Stimulated activated CD4-positive, alpha-beta T cell treated with anti-CD3 and anti-CD28 coated beads, TNF-alpha, amount 100 ng/mL, for 4 hours (primary cell): ENCODE data around the gene ZNF624.
"Not testable (repeated sequence)": the region's sequence is repeated elsewhere in the genome, so short reads cannot be mapped to it uniquely, and the experiment has no call there.

Source experiments
- DNase-seq, 3 experiments: peaks; one replicate each; pipeline ENCODE4 v3.0.0-alpha.2; 2020; ENCODE audit warnings: low read depth in 3 of 3

ZNF624 gene

GRCh38 chr17:16653367-16654041 is at the start of gene ZNF624:
Gene ZNF624 (minus strand): TSS chr17:16653850.
- DNase-seq, result peak; percentile 72 to 83 (median 76)

DNA sequence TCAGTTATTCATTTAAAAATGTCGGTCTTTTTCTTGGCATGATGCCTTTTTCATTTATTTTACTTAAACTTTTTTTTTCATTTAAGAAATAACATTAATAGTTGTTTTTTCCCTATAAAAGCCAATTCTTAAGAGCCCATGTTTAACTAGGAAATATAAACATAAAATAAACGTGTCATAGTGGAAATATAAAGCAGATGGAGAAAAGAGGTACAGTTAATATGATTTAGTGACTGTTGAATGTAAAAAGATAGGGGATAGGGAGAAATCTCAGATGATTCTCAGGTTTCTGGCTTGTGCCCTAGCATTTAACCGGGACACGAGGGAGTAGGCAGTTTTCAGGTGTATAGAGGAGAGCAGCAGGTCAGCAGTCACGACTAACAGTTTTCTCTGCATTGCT is 44.0 kb upstream of the ZNF624 start:
- DNase-seq, result not testable (repeated sequence)

DNA sequence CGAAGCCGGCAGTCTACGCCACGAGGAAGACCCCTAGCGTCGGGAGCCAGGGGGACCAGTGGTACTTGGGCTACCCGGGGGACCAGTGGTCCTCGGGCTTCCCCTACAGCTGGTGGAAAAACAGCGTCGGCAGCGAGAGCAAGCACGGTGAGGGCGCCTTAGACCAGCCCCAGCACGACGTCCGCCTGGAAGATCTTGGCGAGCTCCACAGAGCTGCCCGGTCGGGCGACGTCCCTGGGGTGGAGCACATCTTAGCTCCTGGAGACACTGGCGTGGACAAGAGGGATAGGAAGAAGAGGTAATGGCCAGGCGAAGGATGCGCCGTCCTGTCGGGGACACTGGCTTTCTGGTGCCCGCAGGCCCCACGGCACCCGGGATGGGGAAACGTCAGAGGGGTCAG is 36.8 kb upstream of the ZNF624 start:
- DNase-seq, result not testable (repeated sequence)

DNA sequence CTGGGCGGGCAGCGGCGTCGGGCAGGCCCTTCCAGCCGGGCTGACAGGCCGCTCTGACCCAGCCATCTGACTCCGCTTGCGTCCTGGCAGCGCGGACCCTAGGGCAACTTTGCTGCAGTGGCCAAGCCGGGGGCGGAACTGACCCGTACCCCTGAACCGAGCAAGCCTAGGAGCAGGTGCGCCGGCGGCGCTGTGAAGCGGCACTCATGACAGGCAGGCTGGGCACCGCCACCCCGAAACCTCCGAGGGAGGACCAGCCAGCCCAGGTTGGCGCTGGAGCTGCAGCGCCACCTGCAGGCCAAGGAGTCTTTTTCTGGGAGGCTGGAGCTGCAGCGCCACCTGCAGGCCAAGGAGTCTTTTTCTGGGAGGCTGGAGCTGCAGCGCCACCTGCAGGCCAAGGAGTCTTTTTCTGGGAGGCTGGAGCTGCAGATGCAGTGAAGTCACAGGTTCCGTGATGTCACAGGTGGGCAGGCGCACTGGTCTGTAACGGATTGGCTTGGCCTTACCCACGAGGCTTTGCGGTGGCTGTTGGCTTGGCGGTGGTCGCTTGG is 36.2 kb upstream of the ZNF624 start, which contains the start of gene CCDC144A:
Gene CCDC144A (plus strand): TSS at position 511 of the 551 bp plus-strand sequence. CDS start 160 bp downstream, outside the sequence.
- peak in 2 of 3 experiments; percentile 32 to 52 for DNase-seq

GRCh38 chr17:16687151-16687550 is 33.5 kb upstream of the ZNF624 start:
- DNase-seq, result not testable (repeated sequence)

DNA sequence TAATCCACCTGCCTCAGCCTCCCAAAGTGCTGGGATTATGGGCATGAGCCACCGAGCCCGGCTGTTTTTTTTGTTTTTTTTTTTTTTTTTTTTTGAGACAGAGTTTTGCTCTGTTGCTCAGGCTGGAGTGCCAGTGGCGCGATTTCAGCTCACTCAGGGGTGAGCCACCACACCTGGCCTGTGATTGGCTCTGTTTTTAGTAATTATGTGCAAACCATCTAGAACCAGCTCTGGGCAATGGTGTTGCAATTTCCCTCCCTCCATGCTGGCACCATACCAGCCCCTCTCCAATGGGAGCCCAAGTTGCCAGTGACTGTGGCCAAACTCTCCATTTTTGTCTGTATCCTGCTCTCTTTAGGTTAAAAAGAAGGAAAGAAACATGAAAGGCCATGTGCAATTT is 32.4 kb upstream of the ZNF624 start:
- not testable (repeated sequence) for DNase-seq

DNA sequence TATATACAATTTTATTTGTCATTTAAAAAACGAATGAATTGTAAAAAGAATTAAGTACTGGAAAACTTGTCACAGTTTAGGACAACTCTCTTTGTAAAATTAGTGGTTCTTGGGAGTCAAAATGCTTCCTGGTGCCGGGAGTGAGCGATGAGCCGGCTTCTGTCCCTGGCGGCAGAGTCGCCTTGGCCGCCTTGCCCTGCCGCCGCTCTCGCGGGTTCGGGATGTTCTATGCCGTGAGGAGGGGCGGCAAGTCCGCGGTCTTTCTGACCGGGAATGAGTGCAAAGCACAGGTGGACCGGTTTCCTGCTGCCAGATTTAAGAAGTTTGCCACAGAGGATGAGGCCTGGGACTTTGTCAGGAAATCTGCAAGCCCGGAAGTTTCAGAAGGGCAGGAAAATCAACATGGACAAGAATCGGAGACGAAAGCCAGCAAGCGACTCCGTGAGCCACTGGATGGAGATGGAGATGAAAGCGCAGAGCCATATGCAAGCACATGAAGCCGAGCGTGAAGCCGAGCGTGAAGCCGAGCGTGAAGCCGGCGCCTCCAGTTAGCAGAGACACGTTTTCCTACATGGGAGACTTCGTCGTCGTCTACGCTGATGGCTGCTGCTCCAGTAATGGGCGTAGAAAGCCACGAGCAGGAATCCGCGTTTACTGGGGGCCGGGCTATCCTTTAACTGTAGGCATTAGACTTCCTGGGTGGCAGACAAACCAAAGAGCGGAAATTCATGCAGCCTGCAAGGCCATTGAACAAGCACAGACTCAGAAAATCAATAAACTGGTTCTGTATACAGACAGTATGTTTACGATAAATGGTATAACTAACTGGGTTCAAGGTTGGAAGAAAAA is 29.9 kb upstream of the ZNF624 start:
- not testable (repeated sequence) for DNase-seq

- no peak for DNase-seq
These were observed 23.1 kb upstream of the ZNF624 start for GRCh38 chr17:16676676-16677268.

GRCh38 chr17:16666907-16667636 is 13.4 kb upstream of the ZNF624 start:
- not testable (repeated sequence) for DNase-seq

GRCh38 chr17:16666553-16666906 is 12.9 kb upstream of the ZNF624 start:
- DNase-seq, result not testable (repeated sequence)

DNA sequence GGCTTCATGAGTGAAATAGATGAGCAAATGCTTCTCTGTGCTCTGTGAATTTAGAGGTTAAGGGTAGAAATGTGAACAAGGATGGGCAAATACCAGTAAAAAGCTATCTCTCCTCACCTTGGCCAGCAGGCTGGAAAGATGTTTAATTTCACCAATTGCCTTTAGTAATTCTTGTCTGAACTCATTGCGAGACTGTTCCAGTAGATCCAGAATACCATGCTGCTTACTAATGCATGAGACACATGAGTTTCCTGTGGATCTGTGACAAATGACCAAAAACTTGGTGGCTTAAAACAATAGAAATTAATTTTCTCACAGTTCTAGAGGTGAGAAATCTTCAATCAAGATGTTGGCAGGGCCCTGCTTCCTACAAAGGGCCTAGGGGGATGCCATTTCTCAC is 9.3 kb upstream of the ZNF624 start:
- no peak for DNase-seq

DNA sequence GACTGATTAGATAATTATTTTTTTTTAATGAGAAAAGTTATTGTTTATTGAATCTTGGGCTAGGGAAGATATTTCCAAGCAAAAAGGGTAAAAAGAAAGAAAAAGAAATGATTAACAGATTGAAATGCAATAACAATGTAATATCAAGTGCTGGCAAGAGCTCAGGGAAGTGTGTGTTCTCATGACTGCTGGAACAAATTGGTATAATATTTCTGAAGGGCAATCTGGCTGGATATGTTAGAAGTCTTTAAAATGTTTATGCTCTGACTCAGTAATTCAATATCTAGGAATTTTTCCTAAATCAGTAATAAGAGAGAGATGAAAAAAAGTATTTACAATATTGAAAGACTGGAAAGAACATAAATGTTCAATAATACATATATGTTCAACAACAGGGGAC is 7.6 kb upstream of the ZNF624 start:
- DNase-seq, result no peak

DNA sequence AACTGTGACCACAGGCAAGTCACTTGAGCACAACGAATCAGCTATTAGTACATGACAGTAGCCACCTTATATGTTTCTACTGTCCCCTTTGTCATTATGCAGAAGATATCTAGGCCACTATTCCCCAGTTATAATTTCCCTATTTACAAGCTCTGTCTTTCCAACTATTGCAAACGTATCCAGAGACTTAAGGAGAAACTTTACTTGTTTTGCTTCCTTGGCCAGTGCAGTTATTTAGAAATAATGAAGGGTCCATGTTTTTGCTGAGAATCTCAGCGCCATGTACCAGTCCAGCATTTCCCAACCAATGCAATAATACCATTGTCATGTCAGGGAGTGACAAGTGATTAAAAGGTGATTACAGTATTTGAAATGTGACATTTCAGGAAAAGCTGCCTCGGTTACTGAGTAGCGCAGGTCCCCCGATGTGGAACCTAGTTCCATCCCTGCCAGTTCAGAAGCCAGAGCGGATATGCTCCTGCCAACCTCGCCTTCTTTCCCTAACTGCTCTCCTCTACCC is 743 bp downstream of the ZNF624 start:
- no peak for DNase-seq

DNA sequence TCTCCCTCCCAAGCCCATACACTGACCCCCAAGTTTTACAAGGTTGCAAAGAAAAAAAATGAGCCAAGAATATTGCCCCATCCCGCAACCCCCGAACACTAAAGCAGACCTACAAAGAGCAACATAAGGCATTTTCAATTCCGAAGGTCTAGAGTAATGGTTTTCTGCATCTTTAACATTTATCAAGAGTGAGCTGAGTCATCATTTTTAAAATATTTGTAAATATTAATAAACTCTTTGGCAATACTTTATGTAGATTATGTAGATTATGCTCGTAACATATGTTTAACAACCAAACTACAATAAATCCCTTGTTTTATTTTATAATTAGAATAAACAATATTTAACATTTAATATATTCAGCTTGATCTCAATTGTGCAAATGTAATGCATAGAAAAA is 1.4 kb downstream of the ZNF624 start:
- no peak for DNase-seq

- DNase-seq, result no peak
These were observed 4.1 kb downstream of the ZNF624 start for GRCh38 chr17:16649585-16649984.

DNA sequence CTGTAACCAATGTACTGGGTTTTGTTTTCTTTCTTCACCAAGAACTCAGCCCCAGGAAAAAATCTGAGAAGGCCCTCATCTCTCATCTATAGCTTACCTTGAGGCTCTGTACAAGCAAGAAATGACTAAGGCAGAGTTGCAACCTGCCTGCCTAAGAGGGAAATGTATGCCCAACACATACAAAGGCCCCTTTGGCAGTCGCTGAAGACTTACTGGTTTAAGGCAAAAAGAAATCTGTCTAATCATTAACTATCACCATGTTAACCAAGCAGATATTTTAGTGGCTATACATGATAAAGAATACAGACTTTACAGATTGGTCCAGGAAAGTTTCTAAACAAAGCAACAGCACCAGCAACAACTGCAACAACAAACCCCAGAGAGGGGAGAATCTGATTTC is 14.2 kb downstream of the ZNF624 start:
- DNase-seq, result no peak

GRCh38 chr17:16623282-16623681 is 30.4 kb downstream of the ZNF624 start:
- DNase-seq, result no peak

- no peak for DNase-seq
These were observed 30.9 kb downstream of the ZNF624 start for GRCh38 chr17:16622540-16623277.

DNA sequence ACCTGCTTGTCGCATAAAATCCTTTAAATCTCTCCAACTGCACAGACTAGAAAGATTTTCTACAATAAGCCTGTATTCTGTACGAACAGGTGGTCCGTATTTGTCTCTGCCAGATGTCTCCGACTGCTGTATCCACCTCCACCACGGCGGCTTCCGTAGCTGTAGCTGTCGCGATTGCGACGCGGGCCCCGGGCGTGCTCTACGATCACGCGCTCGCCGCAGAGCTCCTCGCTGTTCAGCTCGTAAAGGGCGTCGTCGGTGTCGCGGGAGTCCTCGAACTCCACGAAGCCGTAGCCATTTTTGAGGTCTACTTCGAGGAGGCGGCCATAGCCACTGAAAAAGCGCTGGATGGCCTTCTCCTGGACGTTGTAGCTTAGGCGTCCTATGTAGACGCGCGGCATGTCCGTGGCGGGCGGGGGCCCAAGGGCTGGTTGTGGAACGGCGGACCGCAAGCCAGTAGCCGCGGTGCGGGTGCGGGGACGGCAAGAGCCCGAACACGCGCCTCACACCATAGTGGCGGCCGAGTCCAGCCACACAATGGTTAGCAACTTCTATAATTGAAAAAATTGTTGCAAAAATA is 36.1 kb downstream of the ZNF624 start:
- DNase-seq, result no peak

DNA sequence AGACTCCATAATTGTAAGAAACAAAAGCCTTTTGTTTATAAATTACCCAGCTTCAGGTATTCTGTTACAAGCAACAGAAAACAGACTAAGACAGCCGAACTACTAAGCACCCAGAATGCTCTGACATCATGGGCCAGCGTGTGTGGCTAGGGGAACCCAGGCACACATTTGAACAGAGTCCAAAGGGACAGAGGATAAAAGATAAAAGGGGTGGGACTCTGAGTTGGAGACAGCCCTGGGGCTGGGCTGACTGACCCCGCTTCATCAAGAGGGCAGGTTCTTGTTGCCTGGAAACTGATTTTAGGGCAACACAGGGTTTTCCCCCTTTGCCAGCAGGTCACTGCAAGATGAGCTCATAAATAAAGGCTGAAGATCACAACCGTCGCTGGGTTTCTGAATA is 54.1 kb downstream of the ZNF624 start:
- DNase-seq, result no peak
